PFSK-1 (cell line): Measurements from ENCODE around the gene HRH1.

Experiments used
- FOXP2 ChIP-seq: optimal IDR thresholded peaks from 2 replicates; pipeline ENCODE3; 2011; ENCODE audit warnings: borderline replicate concordance, control low read depth, inconsistent platforms; ENCODE audit not compliant: insufficient read depth; ENCODE audit errors: extremely low read length, extremely low read depth
- POLR2AphosphoS5 ChIP-seq: IDR thresholded peaks from 2 replicates; pipeline ENCODE4 v1.6.1; 2012; ENCODE audit warnings: low read depth, mild to moderate bottlenecking, control low read depth, low read length, moderate library complexity
- SIN3A ChIP-seq: IDR thresholded peaks from 2 replicates; pipeline ENCODE4 v1.6.1; 2012; ENCODE audit warnings: mild to moderate bottlenecking, low read length, moderate library complexity, borderline replicate concordance; ENCODE audit not compliant: insufficient read depth
- TAF1 ChIP-seq: IDR thresholded peaks from 2 replicates; pipeline ENCODE4 v1.6.1; 2012; ENCODE audit warnings: low read length, control low read depth, borderline replicate concordance; ENCODE audit not compliant: insufficient read depth
- TF ChIP-seq, protein P1 (sequence below), 2 experiments: IDR thresholded peaks; 2 replicates each; pipeline versions ENCODE4 v1.6.1 to v1.8.0; 2011 to 2012; ENCODE audit warnings: low read depth in 2 of 2, low read length in 2 of 2, control low read depth in 1 of 2, inconsistent platforms in 1 of 2, mild to moderate bottlenecking in 1 of 2, moderate library complexity in 1 of 2; ENCODE audit not compliant: insufficient read depth in 1 of 2

The HRH1 gene

DNA sequence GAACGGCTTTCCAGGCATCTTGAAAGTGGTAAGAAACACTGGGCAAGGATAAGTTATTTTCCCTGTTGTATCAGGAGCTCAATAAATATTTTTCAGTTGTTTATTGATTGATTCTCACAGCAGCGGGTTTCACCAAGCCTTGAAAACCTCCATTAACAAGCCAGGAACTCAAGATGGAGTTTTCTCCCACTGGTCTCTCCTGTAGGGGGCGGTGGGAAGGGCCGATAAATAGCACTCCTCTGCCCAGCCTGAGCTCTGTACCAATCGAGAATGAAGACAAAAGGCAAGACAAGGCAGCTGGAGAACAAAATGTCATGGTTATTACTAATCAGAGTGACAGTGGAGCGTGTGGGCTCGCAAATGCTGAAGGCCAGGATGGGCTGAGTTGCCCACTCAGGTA is 7.4 kb downstream of the HRH1 start:
- TF ChIP-seq, protein P1, sequence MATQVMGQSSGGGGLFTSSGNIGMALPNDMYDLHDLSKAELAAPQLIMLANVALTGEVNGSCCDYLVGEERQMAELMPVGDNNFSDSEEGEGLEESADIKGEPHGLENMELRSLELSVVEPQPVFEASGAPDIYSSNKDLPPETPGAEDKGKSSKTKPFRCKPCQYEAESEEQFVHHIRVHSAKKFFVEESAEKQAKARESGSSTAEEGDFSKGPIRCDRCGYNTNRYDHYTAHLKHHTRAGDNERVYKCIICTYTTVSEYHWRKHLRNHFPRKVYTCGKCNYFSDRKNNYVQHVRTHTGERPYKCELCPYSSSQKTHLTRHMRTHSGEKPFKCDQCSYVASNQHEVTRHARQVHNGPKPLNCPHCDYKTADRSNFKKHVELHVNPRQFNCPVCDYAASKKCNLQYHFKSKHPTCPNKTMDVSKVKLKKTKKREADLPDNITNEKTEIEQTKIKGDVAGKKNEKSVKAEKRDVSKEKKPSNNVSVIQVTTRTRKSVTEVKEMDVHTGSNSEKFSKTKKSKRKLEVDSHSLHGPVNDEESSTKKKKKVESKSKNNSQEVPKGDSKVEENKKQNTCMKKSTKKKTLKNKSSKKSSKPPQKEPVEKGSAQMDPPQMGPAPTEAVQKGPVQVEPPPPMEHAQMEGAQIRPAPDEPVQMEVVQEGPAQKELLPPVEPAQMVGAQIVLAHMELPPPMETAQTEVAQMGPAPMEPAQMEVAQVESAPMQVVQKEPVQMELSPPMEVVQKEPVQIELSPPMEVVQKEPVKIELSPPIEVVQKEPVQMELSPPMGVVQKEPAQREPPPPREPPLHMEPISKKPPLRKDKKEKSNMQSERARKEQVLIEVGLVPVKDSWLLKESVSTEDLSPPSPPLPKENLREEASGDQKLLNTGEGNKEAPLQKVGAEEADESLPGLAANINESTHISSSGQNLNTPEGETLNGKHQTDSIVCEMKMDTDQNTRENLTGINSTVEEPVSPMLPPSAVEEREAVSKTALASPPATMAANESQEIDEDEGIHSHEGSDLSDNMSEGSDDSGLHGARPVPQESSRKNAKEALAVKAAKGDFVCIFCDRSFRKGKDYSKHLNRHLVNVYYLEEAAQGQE (IDR thresholded peaks at IDR 0.05; ENCODE audit: insufficient read depth in 1 of 2, low read depth in 2 of 2, low read length in 2 of 2) = no peak
- TF ChIP-seq POLR2AphosphoS5 = no peak

DNA sequence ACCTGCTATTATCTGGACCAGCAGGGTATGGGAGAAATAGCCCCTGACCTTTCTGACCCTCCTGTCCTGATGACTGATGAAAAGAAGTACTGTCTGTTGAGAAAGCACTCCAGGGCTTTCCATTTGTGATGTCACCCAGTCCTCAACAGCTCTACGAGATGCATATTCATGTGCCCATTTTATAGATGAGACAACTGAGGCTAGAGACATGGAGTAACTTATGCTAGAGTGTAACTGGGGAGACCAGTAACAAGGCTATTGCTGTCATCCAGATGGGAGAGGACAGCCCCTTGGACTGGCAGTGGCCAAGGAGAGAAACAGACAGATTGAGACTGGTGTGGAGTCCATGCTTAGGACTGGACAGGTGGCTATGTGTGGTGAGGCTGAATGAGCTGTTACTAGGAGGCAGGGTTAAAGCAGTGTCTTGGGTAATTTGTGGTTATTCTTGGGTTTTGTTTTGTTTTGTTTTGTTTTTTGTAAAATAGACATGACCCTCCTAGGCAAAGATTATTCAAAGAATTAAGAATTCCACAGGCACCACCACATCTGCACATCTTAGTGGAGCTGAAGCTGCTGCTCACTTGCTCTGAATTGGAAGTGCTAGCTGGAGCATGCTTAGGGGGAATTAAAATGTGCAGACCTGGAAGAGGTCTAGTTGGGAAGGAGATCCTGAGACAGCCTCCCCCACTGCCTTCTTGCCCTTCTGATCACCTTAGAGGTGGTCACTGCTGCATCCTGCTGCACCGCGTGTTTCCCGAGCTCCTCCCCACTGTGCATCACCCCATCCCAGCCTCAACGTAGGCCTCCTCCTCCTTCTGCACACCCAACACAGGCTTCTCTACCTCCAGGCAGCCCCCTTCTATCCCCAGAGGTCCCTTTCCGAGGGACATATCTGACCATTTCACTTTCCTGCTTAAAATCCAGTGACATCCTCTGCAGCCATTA is 8.4 kb downstream of the HRH1 start:
- TF ChIP-seq TAF1 (no peak), FOXP2 (no peak), POLR2AphosphoS5 (no peak), SIN3A (no peak)
- TF ChIP-seq, protein P1 (IDR thresholded peaks at IDR 0.05; ENCODE audit: insufficient read depth in 1 of 2, low read depth in 2 of 2, low read length in 2 of 2) = no peak

DNA sequence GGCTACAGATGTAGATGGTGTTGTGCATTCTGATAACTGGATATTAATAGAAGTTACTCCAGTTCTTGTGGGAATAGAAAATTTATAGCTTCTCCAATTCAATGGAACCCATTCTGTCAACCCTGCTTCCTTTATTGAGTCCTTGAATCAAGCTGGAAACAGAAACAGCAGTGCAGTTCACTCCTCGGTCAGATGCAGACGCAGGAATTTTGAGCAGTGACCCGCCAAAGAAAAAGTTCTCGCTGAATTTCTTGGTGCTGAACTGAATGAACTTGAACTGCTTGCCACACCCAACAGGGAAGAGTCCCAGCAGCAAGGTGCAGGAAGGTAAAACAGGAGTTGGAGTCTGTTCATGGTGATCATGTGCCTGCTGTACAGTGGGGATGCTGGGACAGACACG is 10.3 kb downstream of the HRH1 start:
- TF ChIP-seq FOXP2 (no peak), SIN3A (no peak), POLR2AphosphoS5 (no peak), TAF1 (no peak)
- TF ChIP-seq, protein P1 (IDR thresholded peaks at IDR 0.05; ENCODE audit: insufficient read depth in 1 of 2, low read depth in 2 of 2, low read length in 2 of 2) = no peak

DNA sequence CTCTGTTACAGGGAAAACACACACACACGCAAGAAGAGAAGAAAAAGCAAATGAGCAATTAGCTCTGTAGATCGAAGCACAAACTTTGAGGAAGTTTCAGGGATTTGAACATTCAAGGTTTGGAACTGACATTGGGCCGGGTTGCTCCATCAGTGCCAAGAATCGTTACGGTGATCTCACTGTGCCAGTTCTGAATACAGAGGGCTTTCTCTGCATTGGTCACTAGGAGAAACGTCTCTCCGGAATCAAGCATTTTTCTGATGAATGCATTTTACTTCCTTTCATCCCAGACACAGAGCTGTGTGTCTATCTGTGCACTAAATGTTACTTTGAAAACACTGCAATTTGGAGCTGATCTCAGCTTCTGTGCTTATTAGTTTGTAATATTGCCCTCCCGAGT is 11.2 kb downstream of the HRH1 start:
- no peak for TF ChIP-seq POLR2AphosphoS5
- no peak for TF ChIP-seq TAF1

DNA sequence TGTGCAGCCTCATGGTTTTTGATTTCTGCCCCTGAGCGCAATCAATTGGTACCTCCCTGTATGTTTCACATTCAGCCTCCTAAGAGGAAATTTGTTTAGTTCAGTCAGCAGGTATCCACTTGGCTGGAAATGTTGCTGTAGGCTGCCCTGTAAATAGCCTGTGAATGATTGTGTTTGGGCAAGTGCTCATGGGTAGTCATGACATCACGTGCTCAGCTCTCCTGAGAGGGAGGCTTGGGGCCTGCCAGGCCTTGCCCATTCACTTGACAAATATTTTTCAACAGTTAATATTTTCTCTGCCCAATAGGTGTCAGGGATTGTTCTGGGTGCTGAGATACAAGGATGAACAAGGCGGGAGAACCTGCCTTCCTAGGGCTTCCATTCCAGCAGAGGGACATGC is 13.3 kb downstream of the HRH1 start:
- TF ChIP-seq POLR2AphosphoS5 (no peak), TAF1 (no peak), FOXP2 (no peak), SIN3A (no peak)
- TF ChIP-seq, protein P1 (IDR thresholded peaks at IDR 0.05; ENCODE audit: insufficient read depth in 1 of 2, low read depth in 2 of 2, low read length in 2 of 2) = no peak
